GM10847 (cell line): ENCODE measurements around the gene WBP2.

Experiments
- POLR2A ChIP-seq: IDR thresholded peaks from 2 replicates; pipeline ENCODE4 v1.6.1; 2011; ENCODE audit not compliant: insufficient read length; ENCODE audit errors: extremely low read depth

WBP2 gene

DNA sequence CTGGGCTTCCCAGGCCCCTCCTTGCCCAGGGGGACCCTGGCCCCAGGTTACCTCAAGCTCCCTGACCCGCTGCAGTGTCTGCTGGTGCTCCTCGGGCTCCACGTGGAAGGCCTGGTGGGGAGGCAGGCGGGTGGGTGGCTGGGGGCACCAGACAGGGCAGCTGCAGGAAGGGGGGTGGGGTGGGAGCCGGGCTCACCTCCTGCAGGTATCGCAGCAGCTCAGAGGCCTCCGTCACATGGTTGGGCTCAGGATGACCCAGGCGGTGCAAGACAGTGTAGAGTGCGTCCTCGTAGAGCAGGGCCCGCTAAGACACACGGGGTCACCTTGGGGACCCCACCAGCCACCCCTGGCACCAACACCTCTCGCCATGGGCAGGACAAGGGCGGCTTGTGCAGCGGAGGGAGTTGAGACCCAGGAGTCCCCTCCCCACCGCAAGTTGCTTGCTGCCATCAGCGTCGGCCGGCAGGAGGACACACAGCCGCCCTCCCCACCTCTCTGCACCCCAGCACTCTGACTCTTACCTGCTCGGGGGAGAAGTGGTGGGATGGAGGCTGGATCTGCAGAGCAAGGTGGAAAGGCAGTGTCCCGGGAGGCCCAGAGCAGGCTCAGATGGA, 12.1 kb downstream of the WBP2 start:
- TF ChIP-seq POLR2A = no peak

GRCh38 chr17:75842411-75842810, 12.7 kb downstream of the WBP2 start:
- TF ChIP-seq POLR2A = no peak

DNA sequence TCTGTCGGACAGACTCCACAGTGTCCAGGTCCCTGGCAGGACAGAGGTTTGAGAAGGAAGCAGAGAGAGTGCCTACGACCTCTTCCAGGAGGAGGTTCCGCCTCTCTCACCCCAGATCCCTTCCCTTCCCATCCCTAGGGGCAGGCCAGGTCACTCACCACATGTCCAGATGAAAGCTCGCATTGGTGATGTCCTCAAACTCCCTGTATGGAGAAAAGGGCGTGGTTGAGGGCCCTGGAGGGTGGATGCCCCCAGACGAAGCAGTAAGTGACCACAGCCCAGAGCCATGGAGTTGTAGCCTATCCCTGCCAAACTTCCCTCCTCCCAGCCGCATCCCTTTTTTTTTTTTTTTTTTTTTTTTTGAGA, 14.4 kb downstream of the WBP2 start:
- no peak for TF ChIP-seq POLR2A

GRCh38 chr17:75839942-75840798, 15.0 kb downstream of the WBP2 start:
- TF ChIP-seq POLR2A = no peak

- no peak for TF ChIP-seq POLR2A
Observed at GRCh38 chr17:75838410-75838809, 16.7 kb downstream of the WBP2 start.

DNA sequence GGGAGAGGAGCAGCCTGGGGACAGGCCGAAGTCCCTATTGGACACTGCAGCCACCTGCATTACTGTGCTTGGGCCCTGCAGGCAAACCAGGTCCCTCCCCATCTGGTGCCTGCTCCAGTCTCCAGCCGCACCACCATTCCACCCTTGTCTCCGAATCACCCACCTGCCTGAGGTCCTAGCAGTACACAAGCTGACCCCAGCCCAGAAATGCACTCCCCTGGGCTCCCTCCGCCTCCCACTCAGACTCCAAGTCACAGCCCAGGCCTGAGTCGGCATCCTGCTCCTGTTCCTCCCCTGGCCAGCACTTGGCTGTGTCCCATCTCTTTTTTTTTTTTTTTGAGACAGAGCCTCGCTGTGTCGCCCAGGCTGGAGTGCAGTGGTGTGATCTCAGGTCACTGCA, 17.2 kb downstream of the WBP2 start:
- no peak for TF ChIP-seq POLR2A

DNA sequence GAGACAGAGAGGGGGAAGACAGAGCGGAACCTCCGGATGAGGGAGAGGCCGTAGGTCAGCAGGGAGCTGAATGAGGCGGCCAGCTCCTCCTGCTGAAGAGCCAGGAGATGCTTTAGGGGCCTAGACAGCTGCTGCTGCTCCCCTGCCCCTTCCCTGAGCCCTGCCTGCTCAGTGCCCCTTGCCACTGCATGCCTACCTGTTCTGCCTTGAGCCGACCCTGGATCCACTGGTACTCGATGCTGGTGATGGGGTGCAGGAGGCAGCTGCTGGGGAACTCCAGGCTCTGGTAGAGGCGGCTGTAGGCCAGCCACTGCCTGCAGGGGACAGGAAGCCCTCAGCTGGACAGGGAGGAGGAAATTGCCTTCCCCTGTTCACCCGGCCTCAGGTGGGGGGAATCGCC, 18.5 kb downstream of the WBP2 start:
- TF ChIP-seq POLR2A = no peak

GRCh38 chr17:75835654-75835987, 19.5 kb downstream of the WBP2 start:
- TF ChIP-seq POLR2A = no peak

- no peak for TF ChIP-seq POLR2A
Observed at GRCh38 chr17:75834928-75835653, 20.0 kb downstream of the WBP2 start.

- no peak for TF ChIP-seq POLR2A
Observed at GRCh38 chr17:75834279-75834920, 20.7 kb downstream of the WBP2 start.

- no peak for TF ChIP-seq POLR2A
Observed at GRCh38 chr17:75832652-75833400, 22.3 kb downstream of the WBP2 start.

DNA sequence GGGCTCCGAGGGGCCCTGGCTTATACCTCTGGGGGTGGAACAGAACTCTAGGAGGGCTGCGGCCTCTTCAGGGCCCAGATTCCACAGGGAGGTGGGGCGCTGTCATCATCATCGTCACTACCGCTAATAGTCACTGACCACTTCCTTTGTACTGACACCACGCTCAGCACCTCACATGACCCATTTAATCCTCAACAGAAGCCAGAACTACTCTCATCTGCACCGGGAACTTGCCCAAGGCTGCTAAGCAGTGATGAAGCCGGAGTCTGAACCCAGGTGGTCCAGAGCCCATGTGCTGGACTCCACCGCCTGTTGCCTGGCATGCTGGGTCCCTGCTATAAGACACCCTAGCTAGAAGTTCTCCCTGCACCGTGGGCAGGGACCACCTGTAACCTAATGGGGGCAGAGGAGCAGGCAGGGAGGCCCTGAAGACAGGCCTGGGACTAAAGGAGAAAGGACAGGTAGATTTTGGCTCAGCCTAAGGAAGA, 22.9 kb downstream of the WBP2 start:
- no peak for TF ChIP-seq POLR2A

DNA sequence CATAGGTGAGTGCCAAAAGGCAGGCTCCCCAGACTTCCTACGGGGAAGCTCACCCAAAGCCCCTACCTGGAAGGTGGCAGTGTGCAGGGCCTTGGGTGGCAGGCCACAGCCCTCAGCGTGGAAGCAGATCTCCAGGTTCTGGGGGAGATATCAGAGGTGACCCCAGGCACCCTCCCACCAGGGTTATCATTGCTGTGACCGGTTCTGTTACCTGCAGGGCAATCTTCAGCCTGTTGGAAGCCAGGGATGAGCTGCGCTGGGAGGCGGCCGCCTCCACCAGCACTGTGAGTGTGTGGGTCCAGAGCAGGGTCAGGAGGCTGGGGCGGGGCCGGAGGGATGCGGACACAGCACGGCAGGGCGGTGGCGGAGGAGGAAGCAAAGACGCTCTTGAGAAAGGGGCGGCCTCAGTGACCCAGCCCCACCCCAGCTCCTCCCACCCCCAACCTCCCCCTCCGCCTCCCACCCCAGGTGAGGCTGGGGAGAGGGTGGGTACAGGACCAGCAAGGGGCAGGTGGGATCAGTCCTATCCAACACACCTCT, 24.0 kb downstream of the WBP2 start:
- TF ChIP-seq POLR2A = no peak

DNA sequence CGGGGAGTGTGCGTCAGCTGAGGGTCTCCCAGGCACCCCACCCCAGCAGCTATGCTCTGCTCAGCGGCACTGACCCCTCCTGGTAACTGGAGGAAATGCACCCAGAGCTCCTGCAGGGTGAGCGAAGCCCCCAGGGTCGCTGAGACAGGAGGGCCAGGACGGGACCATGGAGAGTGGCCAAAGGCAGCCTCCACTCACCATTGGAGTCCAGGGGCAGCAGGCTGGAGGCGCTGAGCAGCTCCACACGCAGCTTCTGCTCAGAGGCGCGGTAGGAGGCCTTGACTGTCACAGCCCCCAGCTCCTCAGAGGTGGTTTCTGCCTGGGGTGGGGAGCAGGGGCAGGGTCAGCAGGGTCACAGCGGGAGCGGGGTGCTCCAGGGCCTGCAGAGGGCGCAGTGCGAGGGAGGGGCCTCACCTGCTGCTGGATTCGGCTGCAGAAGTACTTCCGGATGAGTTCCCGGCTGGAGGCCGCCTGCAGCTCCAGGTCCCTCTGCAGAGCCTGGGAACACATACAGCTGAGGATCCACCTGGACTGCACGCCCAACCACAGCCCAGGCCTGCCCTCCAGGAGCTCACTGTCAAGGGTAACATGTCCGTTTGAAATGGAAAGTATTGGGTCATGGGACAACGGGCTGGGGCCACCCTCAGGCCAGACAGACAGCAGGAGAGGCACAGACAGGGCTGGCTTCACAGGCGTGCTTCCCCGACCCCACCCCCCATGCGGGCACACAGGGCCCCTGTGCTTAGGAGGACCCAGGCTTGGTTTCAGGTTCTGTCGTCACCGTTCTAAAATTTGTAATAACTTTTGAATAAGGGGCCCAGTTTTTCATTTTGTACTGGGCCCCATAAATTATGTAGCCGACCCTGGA, 24.7 kb downstream of the WBP2 start:
- no peak for TF ChIP-seq POLR2A
